Measurements from ENCODE around the gene CFAP99. TPM values are rescaled to one million over a fixed set of nuclear protein-coding genes. Genes with fewer than 3 reads are reported as not detected.

The CFAP99 gene
- total and polyA plus RNA-seq, 3 donors from 2014 or later: 30.5 to 41.2 (median 40.1) TPM

DNA sequence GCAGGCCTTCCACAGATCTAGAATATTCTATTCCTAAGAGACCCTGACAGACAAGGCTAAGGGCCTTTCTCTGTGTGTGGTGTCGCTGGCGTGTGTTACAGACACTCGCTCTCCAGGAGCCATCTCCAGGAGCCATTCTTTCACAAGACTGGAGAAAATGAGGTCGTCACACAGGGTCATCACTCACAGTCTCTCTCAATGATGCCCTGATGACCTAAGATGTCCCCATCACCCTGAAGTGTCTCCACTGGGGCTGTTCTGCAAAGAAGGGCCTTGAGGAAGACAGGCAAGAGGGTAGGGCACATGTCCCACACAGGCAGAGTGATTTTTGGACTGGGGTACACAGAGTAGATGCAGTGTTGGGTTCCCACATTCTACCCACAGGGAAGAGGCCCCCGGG is 35.0 kb upstream of the CFAP99 start:
- H3K27me3 ChIP-seq: no peaks in the 10 kb centered on the region
- no peak overlapping the region for H3K27ac ChIP-seq
- H3K4me3 ChIP-seq: no peak overlapping the region
- H3K4me1 ChIP-seq: peaks cover 7% of the 10 kb centered on the region
- intact Hi-C loops (cut with DNase I; ENCODE audit: low total_unique reads): no loop called here
- H3K9me3 ChIP-seq: no peaks in the 10 kb centered on the region
- no peaks in the 10 kb centered on the region for H3K36me3 ChIP-seq (ENCODE audit: low read depth, missing control alignments)
- WGBS, 2 donors: 94% methylated on average over 5 of the region's 5 CpGs
- TF ChIP-seq, protein P1, sequence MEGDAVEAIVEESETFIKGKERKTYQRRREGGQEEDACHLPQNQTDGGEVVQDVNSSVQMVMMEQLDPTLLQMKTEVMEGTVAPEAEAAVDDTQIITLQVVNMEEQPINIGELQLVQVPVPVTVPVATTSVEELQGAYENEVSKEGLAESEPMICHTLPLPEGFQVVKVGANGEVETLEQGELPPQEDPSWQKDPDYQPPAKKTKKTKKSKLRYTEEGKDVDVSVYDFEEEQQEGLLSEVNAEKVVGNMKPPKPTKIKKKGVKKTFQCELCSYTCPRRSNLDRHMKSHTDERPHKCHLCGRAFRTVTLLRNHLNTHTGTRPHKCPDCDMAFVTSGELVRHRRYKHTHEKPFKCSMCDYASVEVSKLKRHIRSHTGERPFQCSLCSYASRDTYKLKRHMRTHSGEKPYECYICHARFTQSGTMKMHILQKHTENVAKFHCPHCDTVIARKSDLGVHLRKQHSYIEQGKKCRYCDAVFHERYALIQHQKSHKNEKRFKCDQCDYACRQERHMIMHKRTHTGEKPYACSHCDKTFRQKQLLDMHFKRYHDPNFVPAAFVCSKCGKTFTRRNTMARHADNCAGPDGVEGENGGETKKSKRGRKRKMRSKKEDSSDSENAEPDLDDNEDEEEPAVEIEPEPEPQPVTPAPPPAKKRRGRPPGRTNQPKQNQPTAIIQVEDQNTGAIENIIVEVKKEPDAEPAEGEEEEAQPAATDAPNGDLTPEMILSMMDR (IDR thresholded peaks at IDR 0.05): no peak
- no peak for TF ChIP-seq POLR2A (IDR thresholded peaks at IDR 0.05)
- DNase-seq: no peak

- TF ChIP-seq POLR2A (IDR thresholded peaks at IDR 0.05): no peak
- TF ChIP-seq, protein P1 (IDR thresholded peaks at IDR 0.05): no peak
- DNase-seq: no peak
- Histone ChIP-seq H3K36me3 (ENCODE audit: low read depth, missing control alignments) (no peaks in the 10 kb centered on the region), H3K9me3 (no peaks in the 10 kb centered on the region), H3K27ac (no peak overlapping the region), H3K4me1 (peaks cover 8% of the 10 kb centered on the region), H3K4me3 (no peak overlapping the region), H3K27me3 (no peaks in the 10 kb centered on the region)
- WGBS, 2 donors: 87 to 88% methylated on average over 6 of the region's 6 CpGs
- intact Hi-C loops (cut with DNase I; ENCODE audit: low total_unique reads): no loop called here
Measured at GRCh38 chr4:2384245-2384644, 34.5 kb upstream of the CFAP99 start.

DNA sequence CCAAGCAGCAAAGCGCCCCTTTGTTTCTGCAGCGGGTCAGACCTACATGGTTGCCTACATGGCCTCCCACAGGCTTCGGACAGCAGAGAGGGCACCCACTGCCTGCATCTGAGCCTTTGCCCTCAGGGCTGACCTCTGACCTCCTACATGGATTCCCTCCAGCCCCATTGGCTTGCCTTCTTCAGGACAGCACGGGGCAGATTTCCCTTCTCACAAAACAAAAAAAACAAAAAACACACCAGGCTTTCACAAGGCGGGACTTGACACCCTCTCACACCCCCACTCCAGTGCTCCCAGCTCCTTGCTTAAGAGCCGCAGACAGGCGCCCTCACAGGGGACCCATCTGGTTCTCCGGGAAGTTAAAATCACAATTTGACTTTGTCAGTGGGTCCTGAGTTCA is 33.2 kb upstream of the CFAP99 start:
- DNase-seq: no peak
- Histone ChIP-seq H3K27ac (no peak overlapping the region), H3K4me1 (peaks cover 8% of the 10 kb centered on the region), H3K27me3 (no peaks in the 10 kb centered on the region), H3K4me3 (no peak overlapping the region), H3K36me3 (ENCODE audit: low read depth, missing control alignments) (no peaks in the 10 kb centered on the region), H3K9me3 (no peaks in the 10 kb centered on the region)
- intact Hi-C loops (cut with DNase I; ENCODE audit: low total_unique reads): no loop called here
- 94 to 96% methylated on average over 8 of the region's 8 CpGs for WGBS, 2 donors
- TF ChIP-seq POLR2A (IDR thresholded peaks at IDR 0.05): no peak
- TF ChIP-seq, protein P1 (IDR thresholded peaks at IDR 0.05): no peak

- TF ChIP-seq, protein P1 (IDR thresholded peaks at IDR 0.05): no peak
- no peak for TF ChIP-seq POLR2A (IDR thresholded peaks at IDR 0.05)
- 67 to 99% methylated on average over 11 to 19 of the region's 19 CpGs for WGBS, 2 donors
- Histone ChIP-seq H3K27ac (no peak overlapping the region), H3K4me3 (peak overlapping the region in 1 of 2 donors; percentile 50), H3K9me3 (no peaks in the 10 kb centered on the region), H3K4me1 (peaks cover 8% of the 10 kb centered on the region), H3K36me3 (ENCODE audit: low read depth, missing control alignments) (no peaks in the 10 kb centered on the region), H3K27me3 (no peaks in the 10 kb centered on the region)
- intact Hi-C loops (cut with DNase I; ENCODE audit: low total_unique reads): no loop called here
- no peak for DNase-seq
Measured at GRCh38 chr4:2386717-2387116, 32.0 kb upstream of the CFAP99 start.

- TF ChIP-seq, protein P1 (IDR thresholded peaks at IDR 0.05): no peak
- TF ChIP-seq POLR2A (IDR thresholded peaks at IDR 0.05): no peak
- Histone ChIP-seq H3K36me3 (ENCODE audit: low read depth, missing control alignments) (no peaks in the 10 kb centered on the region), H3K4me3 (peak overlapping the region in 1 of 2 donors; percentile 50), H3K4me1 (peaks cover 9% of the 10 kb centered on the region), H3K27me3 (no peaks in the 10 kb centered on the region), H3K27ac (no peak overlapping the region), H3K9me3 (no peaks in the 10 kb centered on the region)
- intact Hi-C loops (cut with DNase I; ENCODE audit: low total_unique reads): no loop called here
- DNase-seq: peak; percentile 68
- 67 to 84% methylated on average over 1 to 17 of the region's 17 CpGs for WGBS, 2 donors
Measured at GRCh38 chr4:2387218-2387617, 31.5 kb upstream of the CFAP99 start.
